Measurements from ENCODE around the gene ZDHHC14. TPM values are rescaled to one million over a fixed set of nuclear protein-coding genes. Genes with fewer than 3 reads are reported as not detected.

The ZDHHC14 gene
- total and polyA plus RNA-seq, 7 donors = 2.4 to 12.6 (median 9.6) TPM

DNA sequence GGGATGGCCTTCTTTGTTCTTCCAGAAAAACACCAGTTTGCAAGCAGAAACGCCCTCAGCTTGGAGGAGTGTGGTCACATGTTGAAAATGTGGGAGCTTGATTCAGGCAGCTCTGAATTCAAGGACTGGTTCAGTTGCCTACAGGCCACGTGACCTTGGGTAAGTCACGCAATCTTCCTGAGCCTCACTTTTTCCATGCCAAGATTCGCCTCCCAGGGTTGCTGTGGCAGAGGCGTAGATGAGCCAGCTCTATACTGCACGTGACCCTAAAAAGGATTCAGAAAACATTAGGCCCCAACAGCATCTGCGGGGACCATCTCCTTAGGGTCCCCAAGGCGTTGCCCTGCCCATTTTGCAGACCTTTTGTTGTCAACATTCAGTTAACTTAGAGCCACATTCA lies 330.1 kb downstream of the ZDHHC14 start:
- Histone ChIP-seq H3K4me3 (no peak overlapping the region), H3K36me3 (no peaks in the 10 kb centered on the region), H3K9me3 (no peaks in the 10 kb centered on the region), H3K27me3 (no peaks in the 10 kb centered on the region), H3K27ac (no peak overlapping the region), H3K4me1 (no peaks in the 10 kb centered on the region)
- WGBS, 2 donors = 91 to 93% methylated on average over 8 of the region's 8 CpGs
- intact Hi-C loops (cut with DNase I) = no loop called here
- TF ChIP-seq POLR2A (IDR thresholded peaks at IDR 0.05) = no peak
- TF ChIP-seq, protein P1, sequence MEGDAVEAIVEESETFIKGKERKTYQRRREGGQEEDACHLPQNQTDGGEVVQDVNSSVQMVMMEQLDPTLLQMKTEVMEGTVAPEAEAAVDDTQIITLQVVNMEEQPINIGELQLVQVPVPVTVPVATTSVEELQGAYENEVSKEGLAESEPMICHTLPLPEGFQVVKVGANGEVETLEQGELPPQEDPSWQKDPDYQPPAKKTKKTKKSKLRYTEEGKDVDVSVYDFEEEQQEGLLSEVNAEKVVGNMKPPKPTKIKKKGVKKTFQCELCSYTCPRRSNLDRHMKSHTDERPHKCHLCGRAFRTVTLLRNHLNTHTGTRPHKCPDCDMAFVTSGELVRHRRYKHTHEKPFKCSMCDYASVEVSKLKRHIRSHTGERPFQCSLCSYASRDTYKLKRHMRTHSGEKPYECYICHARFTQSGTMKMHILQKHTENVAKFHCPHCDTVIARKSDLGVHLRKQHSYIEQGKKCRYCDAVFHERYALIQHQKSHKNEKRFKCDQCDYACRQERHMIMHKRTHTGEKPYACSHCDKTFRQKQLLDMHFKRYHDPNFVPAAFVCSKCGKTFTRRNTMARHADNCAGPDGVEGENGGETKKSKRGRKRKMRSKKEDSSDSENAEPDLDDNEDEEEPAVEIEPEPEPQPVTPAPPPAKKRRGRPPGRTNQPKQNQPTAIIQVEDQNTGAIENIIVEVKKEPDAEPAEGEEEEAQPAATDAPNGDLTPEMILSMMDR (IDR thresholded peaks at IDR 0.05) = no peak
- no peak for TF ChIP-seq EP300 (IDR thresholded peaks at IDR 0.05)
- TF ChIP-seq POLR2AphosphoS5 (IDR thresholded peaks at IDR 0.05) = no peak
- DNase-seq = no peak

DNA sequence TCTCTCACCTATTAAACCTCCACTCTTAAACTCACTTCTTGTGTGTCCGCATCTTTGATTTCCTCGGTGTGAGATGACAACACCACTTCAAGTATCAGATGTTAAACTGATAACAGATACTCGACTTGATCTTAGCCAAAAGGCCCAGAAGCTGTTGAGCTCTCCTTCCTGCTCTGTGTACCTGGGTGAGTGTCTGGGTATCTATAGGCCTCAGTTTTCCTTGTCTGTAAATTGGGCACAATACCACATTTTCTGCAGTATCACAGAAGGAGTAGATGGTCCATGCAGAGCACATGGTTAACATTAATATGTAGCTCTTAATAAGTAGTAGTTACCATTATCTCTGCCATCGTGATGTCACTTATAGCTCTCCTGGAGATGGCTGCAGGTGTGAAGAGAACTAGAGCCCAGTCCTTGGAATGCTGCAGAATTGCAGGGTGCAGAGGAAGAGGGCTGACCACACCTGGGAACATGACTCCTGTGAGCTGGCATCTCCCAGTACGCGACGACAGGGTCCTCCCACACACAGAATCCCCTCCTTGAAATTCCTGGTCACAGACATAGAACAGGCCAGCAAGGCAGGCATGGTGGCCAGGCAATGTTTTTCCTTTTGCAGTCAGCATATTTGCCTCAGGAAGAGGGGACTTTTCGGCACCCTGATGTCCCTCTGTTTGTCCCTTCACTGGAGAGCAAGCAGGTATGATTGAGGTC lies 331.8 kb downstream of the ZDHHC14 start:
- no peaks in the 10 kb centered on the region for H3K27me3 ChIP-seq
- TF ChIP-seq, protein P1 (IDR thresholded peaks at IDR 0.05) = no peak
- TF ChIP-seq POLR2A (IDR thresholded peaks at IDR 0.05) = no peak
- TF ChIP-seq EP300 (IDR thresholded peaks at IDR 0.05) = no peak
- no peak for TF ChIP-seq POLR2AphosphoS5 (IDR thresholded peaks at IDR 0.05)
- WGBS, 2 donors = 92 to 93% methylated on average over 8 of the region's 8 CpGs
- no peaks in the 10 kb centered on the region for H3K4me1 ChIP-seq
- no peaks in the 10 kb centered on the region for H3K9me3 ChIP-seq
- no peak overlapping the region for H3K27ac ChIP-seq
- H3K36me3 ChIP-seq = no peaks in the 10 kb centered on the region
- no peak for DNase-seq
- no peak overlapping the region for H3K4me3 ChIP-seq
- intact Hi-C loops (cut with DNase I) = no loop called here

DNA sequence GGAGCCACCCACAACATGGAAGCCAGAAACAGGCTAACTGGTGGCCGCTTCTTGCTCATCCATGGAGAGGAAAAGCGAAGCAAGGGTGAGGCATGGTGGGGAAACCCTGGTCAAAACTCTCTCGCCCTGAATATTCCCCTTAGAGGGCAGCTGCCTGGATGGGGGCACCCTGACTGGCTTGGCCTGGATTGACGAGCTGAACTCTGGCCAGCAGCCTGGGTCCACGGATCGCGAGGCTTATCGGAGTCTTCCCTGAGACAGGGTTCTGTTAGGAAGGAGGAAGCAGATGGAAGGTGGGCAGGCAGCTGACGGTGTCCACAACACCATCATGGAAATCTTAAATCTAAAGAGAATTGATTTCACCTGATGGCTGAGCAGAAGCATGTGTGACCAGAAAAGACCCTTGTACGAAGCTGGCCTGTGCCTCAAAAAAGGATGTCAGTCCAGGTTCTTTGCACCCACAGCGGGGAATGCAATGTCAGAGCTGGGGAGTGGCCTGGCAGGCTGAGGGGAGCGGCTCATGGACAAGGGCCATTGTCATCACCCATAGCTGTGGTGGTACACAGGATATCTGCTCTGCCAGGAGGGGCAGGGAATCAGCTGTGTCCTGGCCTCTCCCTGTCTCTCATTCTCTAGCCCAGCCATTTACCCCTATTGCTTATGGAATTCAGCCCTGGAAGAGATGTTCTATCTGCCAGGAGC lies 332.6 kb downstream of the ZDHHC14 start:
- 95 to 96% methylated on average over 12 of the region's 12 CpGs for WGBS, 2 donors

DNA sequence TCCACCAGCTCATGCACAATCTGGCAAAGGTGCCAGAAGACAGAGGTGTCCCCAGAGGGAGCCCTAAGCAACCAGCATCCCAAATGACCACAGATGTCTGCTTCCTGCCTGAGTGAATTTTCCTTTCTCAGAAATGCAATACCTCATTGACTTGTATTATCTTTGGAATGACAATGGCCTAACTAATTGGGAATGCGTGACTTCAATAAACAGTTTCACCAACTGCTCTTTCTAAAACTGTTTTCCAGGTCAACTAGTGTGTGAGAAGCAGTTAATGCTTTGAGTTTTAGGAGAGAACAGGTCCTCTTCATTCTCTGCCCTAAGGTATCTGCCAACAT lies 333.1 kb downstream of the ZDHHC14 start:
- intact Hi-C loops (cut with DNase I) = no loop called here
- H3K27me3 ChIP-seq = no peaks in the 10 kb centered on the region
- peaks cover 0 to under 1% (median 0%) of the 10 kb centered on the region in 4 donors for H3K4me1 ChIP-seq
- no peak overlapping the region for H3K4me3 ChIP-seq
- TF ChIP-seq, protein P1 (IDR thresholded peaks at IDR 0.05) = no peak
- no peak for TF ChIP-seq POLR2A (IDR thresholded peaks at IDR 0.05)
- no peak for TF ChIP-seq POLR2AphosphoS5 (IDR thresholded peaks at IDR 0.05)
- no peak for TF ChIP-seq EP300 (IDR thresholded peaks at IDR 0.05)
- DNase-seq = no peak
- peak overlapping the region in 1 of 4 donors; percentile 71 for H3K27ac ChIP-seq
- no peaks in the 10 kb centered on the region for H3K36me3 ChIP-seq
- 90 to 94% methylated on average over 1 of the region's 1 CpG for WGBS, 2 donors
- no peaks in the 10 kb centered on the region for H3K9me3 ChIP-seq

More for the DNA sequence above, 332.6 kb downstream of the ZDHHC14 start:
- no peaks in the 10 kb centered on the region for H3K4me1 ChIP-seq
- H3K36me3 ChIP-seq = no peaks in the 10 kb centered on the region
- DNase-seq = no peak
- no peaks in the 10 kb centered on the region for H3K9me3 ChIP-seq
- intact Hi-C loops (cut with DNase I) = no loop called here
- TF ChIP-seq, protein P1 (IDR thresholded peaks at IDR 0.05) = no peak
- no peak for TF ChIP-seq EP300 (IDR thresholded peaks at IDR 0.05)
- no peak for TF ChIP-seq POLR2AphosphoS5 (IDR thresholded peaks at IDR 0.05)
- no peak for TF ChIP-seq POLR2A (IDR thresholded peaks at IDR 0.05)
- H3K27me3 ChIP-seq = no peaks in the 10 kb centered on the region
- H3K27ac ChIP-seq = peak overlapping the region in 1 of 4 donors; percentile 71
- H3K4me3 ChIP-seq = no peak overlapping the region
